CD1c-positive myeloid dendritic cell (primary cell): ENCODE results near the gene WWP2.

ENCODE experiments used
- DNase-seq: peaks from one replicate; pipeline ENCODE4 v3.0.0-alpha.2; 2016; ENCODE audit errors: extremely low spot score

Gene WWP2

GRCh38 chr16:69926241-69926640 lies 164.1 kb downstream of the WWP2 start:
- no peak for DNase-seq

GRCh38 chr16:69927056-69927757 lies 165.1 kb downstream of the WWP2 start:
- DNase-seq: no peak

GRCh38 chr16:69928856-69929400 lies 166.8 kb downstream of the WWP2 start:
- no peak for DNase-seq

- DNase-seq: no peak
Observed at GRCh38 chr16:69929480-69929879, 167.3 kb downstream of the WWP2 start.

GRCh38 chr16:69930117-69930776 lies 168.1 kb downstream of the WWP2 start:
- DNase-seq: peak; percentile 49

GRCh38 chr16:69931631-69932030 lies 169.5 kb downstream of the WWP2 start:
- DNase-seq: no peak

GRCh38 chr16:69932228-69932627 lies 170.1 kb downstream of the WWP2 start:
- DNase-seq: no peak

- no peak for DNase-seq
Observed at GRCh38 chr16:69932691-69933392, 170.7 kb downstream of the WWP2 start.

- DNase-seq: no peak
Observed at GRCh38 chr16:69934044-69934443, 171.9 kb downstream of the WWP2 start.

GRCh38 chr16:69934751-69935150 lies 172.6 kb downstream of the WWP2 start:
- DNase-seq: no peak

- DNase-seq: no peak
Observed at GRCh38 chr16:69935278-69935711, 173.2 kb downstream of the WWP2 start.

GRCh38 chr16:69935740-69936139 lies 173.6 kb downstream of the WWP2 start:
- DNase-seq: no peak

GRCh38 chr16:69936252-69936651 lies 174.1 kb downstream of the WWP2 start:
- no peak for DNase-seq

- no peak for DNase-seq
Observed at GRCh38 chr16:69936751-69937211, 174.6 kb downstream of the WWP2 start.

- no peak for DNase-seq
Observed at GRCh38 chr16:69937465-69937951, 175.4 kb downstream of the WWP2 start.

- no peak for DNase-seq
Observed at GRCh38 chr16:69938981-69939820, 177.1 kb downstream of the WWP2 start.

- no peak for DNase-seq
Observed at GRCh38 chr16:69939821-69940585, 177.9 kb downstream of the WWP2 start.

- DNase-seq: no peak
Observed at GRCh38 chr16:69940676-69941075, 178.5 kb downstream of the WWP2 start.

- DNase-seq: no peak
Observed at GRCh38 chr16:69941251-69942098, 179.3 kb downstream of the WWP2 start.

- no peak for DNase-seq
Observed at GRCh38 chr16:69942099-69942491, 180.0 kb downstream of the WWP2 start.
